Spleen (tissue), 11 donors: ENCODE results near the gene ALDH3B1. TPM values are rescaled to one million over a fixed set of nuclear protein-coding genes. Genes with fewer than 3 reads are reported as not detected.

ENCODE experiments used
- DNase-seq: peaks from one replicate; pipeline ENCODE4 v3.0.0-alpha.2; 2020
- H3K27ac ChIP-seq, 8 donors: fragments of 200-600 bp; sonication (generic) in 7 of 8; 1 replicate in 4 of 8; 2 replicates in 4 of 8; pipeline versions ENCODE4 v1.5.0 to v1.8.0; 2016 to 2021; ENCODE audit warnings: inconsistent platforms in 4 of 8, mild to moderate bottlenecking in 4 of 8, moderate library complexity in 1 of 8
- H3K27me3 ChIP-seq, 7 donors: fragments of 200-600 bp; sonication (generic) in 6 of 7; replicated peaks in 1 of 7; 1 replicate in 4 of 7; 2 replicates in 3 of 7; pipeline versions ENCODE4 v1.5.0 to v1.8.0; 2016 to 2021; ENCODE audit warnings: inconsistent platforms in 3 of 7, mild to moderate bottlenecking in 1 of 7
- H3K36me3 ChIP-seq, 6 donors: fragments of 200-600 bp; sonication (generic) in 5 of 6; 1 replicate in 4 of 6; 2 replicates in 2 of 6; pipeline versions ENCODE4 v1.5.0 to v1.8.0; 2016 to 2021; ENCODE audit warnings: inconsistent platforms in 2 of 6
- H3K4me1 ChIP-seq, 6 donors: fragments of 200-600 bp; sonication (generic) in 5 of 6; 1 replicate in 3 of 6; 2 replicates in 3 of 6; pipeline versions ENCODE4 v1.5.0 to v1.8.0; 2016 to 2021; ENCODE audit warnings: inconsistent platforms in 3 of 6
- H3K4me3 ChIP-seq, 8 donors: fragments of 200-600 bp; sonication (generic) in 7 of 8; 1 replicate in 4 of 8; 2 replicates in 4 of 8; pipeline versions ENCODE4 v1.5.0 to v1.8.0; 2016 to 2021; ENCODE audit warnings: inconsistent platforms in 4 of 8, mild to moderate bottlenecking in 4 of 8, moderate library complexity in 2 of 8
- H3K9me3 ChIP-seq, 8 donors: fragments of 200-600 bp; sonication (generic) in 7 of 8; 1 replicate in 4 of 8; 2 replicates in 4 of 8; pipeline versions ENCODE4 v1.5.0 to v1.8.0; 2016 to 2021; ENCODE audit warnings: inconsistent platforms in 4 of 8
- CTCF ChIP-seq, 11 experiments: fragments of 200-600 bp in 7 of 11; fragments of 450-650 bp in 4 of 11; sonication (generic) in 4 of 11; IDR thresholded peaks in 8 of 11; conservative IDR thresholded peaks in 3 of 11; 1 replicate in 7 of 11; 2 replicates in 4 of 11; pipeline versions ENCODE4 v1.4.0 to v1.8.0; 2016 to 2021; ENCODE audit warnings: antibody characterized with exemption in 11 of 11, inconsistent platforms in 4 of 11, mild to moderate bottlenecking in 1 of 11
- POLR2A ChIP-seq, 3 donors: fragments of 450-650 bp; IDR thresholded peaks; one replicate each; pipeline ENCODE4 v1.5.1; 2017; ENCODE audit warnings: antibody characterized with exemption in 3 of 3, mild to moderate bottlenecking in 1 of 3
- POLR2AphosphoS5 ChIP-seq, 3 donors: sonication (generic); formaldehyde crosslinking; IDR thresholded peaks; one replicate each; pipeline ENCODE4 v1.5.1; 2017; ENCODE audit warnings: antibody characterized with exemption in 3 of 3
- WGBS, 5 donors: extraction: QIAGEN DNeasy Blood & Tissue Kit in 3 of 5; methylation state at CpG; one replicate each; pipeline versions ENCODE4 v1.1.5 to v1.1.7; 2013 to 2018; 5-methylcytosine and 5-hydroxymethylcytosine counted together
- intact Hi-C: fragments of 100-400 bp; cut with DNase I; formaldehyde crosslinking; loops from one replicate; pipeline ENCODE4 v1.15.0; 2023; ENCODE audit warnings: low total_unique reads
- polyA plus RNA-seq, 3 donors: library from polyadenylated mRNA; stranded (reverse); fragments of 200-250 nt; gene quantifications; one replicate each; pipeline ENCODE4 v1.2.1, GENCODE V29; 2013
- total RNA-seq, 7 donors: library from RNA; depleted of rRNA in 3 of 7; stranded (reverse); fragments of >200 nt in 3 of 7; fragmentation: NEBNext Ultra II Directional in 4 of 7; extraction: Animal tissue kit (Norgen Biotek cat#: 25700) in 4 of 7; gene quantifications; one replicate each; pipeline versions ENCODE4 v1.1.0 to v1.2.1, GENCODE V29; 2016 to 2021
- donor health status: healthy with polysubstance abuse.
- donor health status: DM: no; HTN: no; CAD: no; lungs with moderate emphysema.
- donor health status: DM: no; HTN: no; CAD: no.
- donor health status: Bipolar disorder and iron deficiency.
- donor health status: healthy.
- donor health status: DM: no; HTN: no; CAD: no.
- donor health status: DM: yes; HTN: yes; CAD: no.

Gene ALDH3B1
- total and polyA plus RNA-seq, 10 donors = 7.8 to 46.8 (median 32.0) TPM

DNA sequence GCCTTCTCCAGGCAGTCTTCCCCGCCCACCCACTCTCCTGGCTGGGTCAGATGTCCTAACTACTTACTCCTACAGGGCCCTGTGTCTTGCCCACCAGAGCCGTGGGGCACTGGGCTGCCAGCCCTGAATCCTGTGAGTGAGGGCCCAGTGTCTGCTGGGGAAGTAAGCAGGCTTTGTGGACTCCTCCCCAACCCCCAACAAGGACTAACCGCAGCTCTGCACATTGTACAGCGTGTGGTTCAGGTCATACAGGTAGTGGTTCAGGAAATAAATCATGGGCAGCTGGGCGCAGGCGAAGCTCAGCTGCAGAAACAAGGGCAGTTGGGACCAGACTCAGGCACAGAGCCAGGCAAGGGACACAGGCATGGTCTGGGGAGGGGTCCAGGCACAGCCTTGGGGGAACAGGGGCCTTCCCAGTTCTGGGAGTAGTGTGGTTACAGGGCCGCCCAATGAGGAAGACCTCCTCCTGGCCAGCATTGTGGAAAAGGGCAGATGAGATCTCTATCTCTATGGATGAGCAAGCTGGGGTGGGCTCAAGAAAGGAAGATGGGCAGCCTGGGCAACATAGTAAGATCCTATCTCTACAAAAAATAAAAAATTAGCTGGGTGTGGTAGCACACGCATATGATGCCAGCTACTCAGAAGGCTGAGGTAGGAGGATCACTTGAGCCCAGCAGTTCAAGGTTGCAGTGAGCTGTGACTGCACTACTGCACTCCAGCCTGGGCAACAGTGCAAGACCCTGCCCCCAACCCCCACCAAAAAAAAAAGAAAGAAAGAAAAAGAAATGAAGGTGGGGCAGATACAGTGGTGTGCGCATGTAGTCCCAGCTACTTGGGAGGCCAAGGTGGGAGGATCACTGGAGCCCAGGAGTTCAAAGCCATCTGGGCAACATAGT is 11.7 kb upstream of the ALDH3B1 start:
- peaks cover 3 to 95% (median 85%) of the 10 kb centered on the region in 6 donors for H3K4me1 ChIP-seq
- intact Hi-C loops = no loop called here
- peaks cover 0 to 90% (median 26%) of the 10 kb centered on the region in 6 donors for H3K36me3 ChIP-seq
- WGBS, 5 donors = 57 to 69% (median 66%) methylated on average over 9 of the region's 9 CpGs
- no peaks in the 10 kb centered on the region for H3K9me3 ChIP-seq
- no peak for DNase-seq
- H3K27me3 ChIP-seq = no peaks in the 10 kb centered on the region
- TF ChIP-seq POLR2AphosphoS5 (IDR thresholded peaks at IDR 0.05) (peak in 2 of 3 donors; percentile 54 to 59), POLR2A (IDR thresholded peaks at IDR 0.05) (no peak)
- peak overlapping the region in 4 of 8 donors; percentile 8 to 64 (median 33) for H3K27ac ChIP-seq
- no peak overlapping the region for H3K4me3 ChIP-seq

DNA sequence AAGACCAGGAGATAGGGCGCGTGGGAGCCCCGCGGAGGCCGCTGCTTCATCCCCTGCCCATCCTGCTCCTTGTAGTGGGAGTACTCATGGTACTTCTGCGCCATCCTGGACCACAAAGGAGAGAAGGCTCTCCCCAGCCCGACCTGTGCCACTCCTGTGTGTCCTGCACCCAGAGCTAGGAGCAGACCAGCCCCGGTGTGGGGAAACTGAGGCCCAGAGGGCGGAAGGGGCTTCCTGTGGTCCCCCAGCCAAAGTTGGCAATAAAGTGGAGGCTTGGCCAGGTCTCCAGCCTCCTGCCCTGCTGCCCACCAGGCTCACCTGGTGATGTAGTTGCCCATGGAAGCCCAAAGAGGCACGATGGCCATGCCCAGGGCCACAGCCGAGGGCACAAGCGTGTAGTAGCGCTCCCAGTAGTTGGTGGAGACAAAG is 10.9 kb upstream of the ALDH3B1 start:
- no peak for DNase-seq
- Histone ChIP-seq H3K4me3 (no peak overlapping the region), H3K36me3 (peaks cover 0 to 82% (median 26%) of the 10 kb centered on the region in 6 donors), H3K27ac (peak overlapping the region in 4 of 8 donors; percentile 13 to 97 (median 21)), H3K27me3 (no peaks in the 10 kb centered on the region), H3K9me3 (no peaks in the 10 kb centered on the region), H3K4me1 (peaks cover 5 to 95% (median 82%) of the 10 kb centered on the region in 6 donors)
- WGBS, 5 donors = 97 to 99% (median 97%) methylated on average over 12 to 13 of the region's 13 CpGs
- TF ChIP-seq POLR2AphosphoS5 (IDR thresholded peaks at IDR 0.05) = peak in 2 of 3 donors; percentile 42 to 57
- no peak for TF ChIP-seq POLR2A (IDR thresholded peaks at IDR 0.05)
- intact Hi-C loops = no loop called here

DNA sequence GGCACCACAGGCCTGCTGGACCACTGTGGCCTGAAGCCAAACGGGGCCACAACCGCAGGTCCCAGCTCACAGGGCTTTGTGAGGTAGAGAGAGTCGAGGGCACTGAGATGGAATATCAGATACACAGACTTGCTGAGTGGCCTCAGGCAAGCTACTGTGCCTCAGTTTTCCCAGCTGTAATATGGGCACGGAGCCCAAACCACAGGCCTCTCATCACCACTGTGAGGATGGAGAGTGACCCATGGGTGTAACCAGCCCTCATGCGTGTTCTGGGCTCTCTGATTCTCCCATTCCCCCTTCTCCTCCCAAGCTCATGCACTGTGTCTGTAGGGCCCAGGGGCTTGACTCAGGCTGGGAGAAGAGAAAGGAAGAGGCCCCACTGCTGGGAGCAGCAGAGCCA is 10.4 kb upstream of the ALDH3B1 start:
- Histone ChIP-seq H3K9me3 (no peaks in the 10 kb centered on the region), H3K27me3 (no peaks in the 10 kb centered on the region), H3K27ac (peak overlapping the region in 3 of 8 donors; percentile 17 to 97 (median 25)), H3K36me3 (peaks cover 0 to 77% (median 24%) of the 10 kb centered on the region in 6 donors), H3K4me3 (no peak overlapping the region), H3K4me1 (peaks cover 9 to 95% (median 82%) of the 10 kb centered on the region in 6 donors)
- DNase-seq = no peak
- TF ChIP-seq CTCF (IDR thresholded peaks at IDR 0.05 in 8 of 11, conservative IDR thresholded peaks at IDR 0.05 in 3 of 11) (no peak), POLR2AphosphoS5 (IDR thresholded peaks at IDR 0.05) (peak in 1 of 3 donors; percentile 28), POLR2A (IDR thresholded peaks at IDR 0.05) (no peak)
- intact Hi-C loops = no loop called here
- 91 to 98% (median 94%) methylated on average over 4 to 5 of the region's 5 CpGs for WGBS, 5 donors

GRCh38 chr11:68002575-68002937 is 7.6 kb upstream of the ALDH3B1 start:
- Histone ChIP-seq H3K27me3 (no peaks in the 10 kb centered on the region), H3K36me3 (peaks cover 0 to 49% (median 11%) of the 10 kb centered on the region in 6 donors), H3K4me3 (peak overlapping the region; percentile 46 to 96 (median 84)), H3K27ac (peak overlapping the region; percentile 71 to 97 (median 91)), H3K4me1 (peaks cover 9 to 95% (median 78%) of the 10 kb centered on the region in 6 donors), H3K9me3 (no peaks in the 10 kb centered on the region)
- intact Hi-C loops = no loop called here
- TF ChIP-seq POLR2A (IDR thresholded peaks at IDR 0.05) = no peak
- peak; percentile 53 to 76 (median 56) for TF ChIP-seq POLR2AphosphoS5 (IDR thresholded peaks at IDR 0.05)
- peak; percentile 88 for DNase-seq
- WGBS, 5 donors = 22 to 43% (median 36%) methylated on average over 8 to 9 of the region's 9 CpGs

GRCh38 chr11:68002938-68003845 is 6.9 kb upstream of the ALDH3B1 start:
- intact Hi-C loops = no loop called here
- peak overlapping the region; percentile 46 to 96 (median 84) for H3K4me3 ChIP-seq
- H3K27ac ChIP-seq = peak overlapping the region; percentile 71 to 97 (median 91)
- H3K9me3 ChIP-seq = no peaks in the 10 kb centered on the region
- WGBS, 5 donors = 10 to 33% (median 12%) methylated on average over 18 to 86 of the region's 86 CpGs
- H3K36me3 ChIP-seq = peaks cover 0 to 43% (median 11%) of the 10 kb centered on the region in 6 donors
- H3K4me1 ChIP-seq = peaks cover 9 to 95% (median 74%) of the 10 kb centered on the region in 6 donors
- TF ChIP-seq POLR2A (IDR thresholded peaks at IDR 0.05) = no peak
- peak in 2 of 3 donors; percentile 29 to 60 for TF ChIP-seq POLR2AphosphoS5 (IDR thresholded peaks at IDR 0.05)
- TF ChIP-seq CTCF (IDR thresholded peaks at IDR 0.05 in 8 of 11, conservative IDR thresholded peaks at IDR 0.05 in 3 of 11) = peak in 1 of 11 experiments; percentile 25
- H3K27me3 ChIP-seq = no peaks in the 10 kb centered on the region
- peak; percentile 96 for DNase-seq
